ENCODE results near the gene ABHD2. TPM values are rescaled to one million over a fixed set of nuclear protein-coding genes. Genes with fewer than 3 reads are reported as not detected.

Gene ABHD2
- total and polyA plus RNA-seq, 2 experiments from 2014 or later: 5.2 to 15.2 TPM

GRCh38 chr15:89095073-89095472 is 6.8 kb downstream of the ABHD2 start:
- H4K20me1 ChIP-seq (replicated peaks; ENCODE audit: insufficient read depth): no peaks in the 10 kb centered on the region
- no peaks in the 10 kb centered on the region for H3K27me3 ChIP-seq (ENCODE audit: insufficient read depth)
- H3K27ac ChIP-seq (ENCODE audit: low read depth): no peak overlapping the region; the same call in 1 of the 2 replicates
- no peaks in the 10 kb centered on the region for H3K9me3 Mint-ChIP-seq
- peaks cover 3% of the 10 kb centered on the region; the same call in 1 of the 3 replicates for H3K36me3 Mint-ChIP-seq (ENCODE audit: low read depth)
- no peak for ATAC-seq
- no peak overlapping the region for H3K27ac Mint-ChIP-seq
- no peaks in the 10 kb centered on the region for H3K36me3 ChIP-seq (ENCODE audit: insufficient read depth)
- peaks cover 46% of the 10 kb centered on the region for H3K4me1 Mint-ChIP-seq
- no peak overlapping the region for H3K4me2 ChIP-seq
- no peak for DNase-seq (ENCODE audit: low spot score)
- peaks cover 14% of the 10 kb centered on the region for H3K4me1 ChIP-seq (ENCODE audit: insufficient read depth)
- no peak overlapping the region for H3K4me3 ChIP-seq
- no peaks in the 10 kb centered on the region for H3K9me2 ChIP-seq (ENCODE audit: insufficient read depth)
- H3K4me3 Mint-ChIP-seq: no peak overlapping the region
- no peaks in the 10 kb centered on the region for H3F3A ChIP-seq (replicated peaks; ENCODE audit: low read depth)
- peaks cover 4% of the 10 kb centered on the region for H3K79me2 ChIP-seq (replicated peaks; ENCODE audit: insufficient read depth)
- no peak overlapping the region for H2AFZ ChIP-seq
- no peak for TF ChIP-seq POLR2AphosphoS5 (IDR thresholded peaks at IDR 0.05; ENCODE audit: low read depth)
- no peak for TF ChIP-seq NANOG (IDR thresholded peaks at IDR 0.05; ENCODE audit: borderline replicate concordance)
- no peak for TF ChIP-seq ZNF331 (CRISPR knock-in tag; IDR thresholded peaks at IDR 0.05; ENCODE audit: low read depth)
- TF ChIP-seq EZH2 (IDR thresholded peaks at IDR 0.05; ENCODE audit: low read depth, unreplicated experiment): no peak
- no peak for TF ChIP-seq CREB1 (CRISPR knock-in tag; IDR thresholded peaks at IDR 0.05; ENCODE audit: low read depth)
- TF ChIP-seq, protein P1, sequence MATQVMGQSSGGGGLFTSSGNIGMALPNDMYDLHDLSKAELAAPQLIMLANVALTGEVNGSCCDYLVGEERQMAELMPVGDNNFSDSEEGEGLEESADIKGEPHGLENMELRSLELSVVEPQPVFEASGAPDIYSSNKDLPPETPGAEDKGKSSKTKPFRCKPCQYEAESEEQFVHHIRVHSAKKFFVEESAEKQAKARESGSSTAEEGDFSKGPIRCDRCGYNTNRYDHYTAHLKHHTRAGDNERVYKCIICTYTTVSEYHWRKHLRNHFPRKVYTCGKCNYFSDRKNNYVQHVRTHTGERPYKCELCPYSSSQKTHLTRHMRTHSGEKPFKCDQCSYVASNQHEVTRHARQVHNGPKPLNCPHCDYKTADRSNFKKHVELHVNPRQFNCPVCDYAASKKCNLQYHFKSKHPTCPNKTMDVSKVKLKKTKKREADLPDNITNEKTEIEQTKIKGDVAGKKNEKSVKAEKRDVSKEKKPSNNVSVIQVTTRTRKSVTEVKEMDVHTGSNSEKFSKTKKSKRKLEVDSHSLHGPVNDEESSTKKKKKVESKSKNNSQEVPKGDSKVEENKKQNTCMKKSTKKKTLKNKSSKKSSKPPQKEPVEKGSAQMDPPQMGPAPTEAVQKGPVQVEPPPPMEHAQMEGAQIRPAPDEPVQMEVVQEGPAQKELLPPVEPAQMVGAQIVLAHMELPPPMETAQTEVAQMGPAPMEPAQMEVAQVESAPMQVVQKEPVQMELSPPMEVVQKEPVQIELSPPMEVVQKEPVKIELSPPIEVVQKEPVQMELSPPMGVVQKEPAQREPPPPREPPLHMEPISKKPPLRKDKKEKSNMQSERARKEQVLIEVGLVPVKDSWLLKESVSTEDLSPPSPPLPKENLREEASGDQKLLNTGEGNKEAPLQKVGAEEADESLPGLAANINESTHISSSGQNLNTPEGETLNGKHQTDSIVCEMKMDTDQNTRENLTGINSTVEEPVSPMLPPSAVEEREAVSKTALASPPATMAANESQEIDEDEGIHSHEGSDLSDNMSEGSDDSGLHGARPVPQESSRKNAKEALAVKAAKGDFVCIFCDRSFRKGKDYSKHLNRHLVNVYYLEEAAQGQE (IDR thresholded peaks at IDR 0.05; ENCODE audit: unreplicated experiment): no peak
- no peak for TF ChIP-seq STAT1 (IDR thresholded peaks at IDR 0.05; ENCODE audit: unreplicated experiment)
- no peak for TF ChIP-seq EZH2phosphoT487 (IDR thresholded peaks at IDR 0.05; ENCODE audit: unreplicated experiment)
- TF ChIP-seq, protein P2, sequence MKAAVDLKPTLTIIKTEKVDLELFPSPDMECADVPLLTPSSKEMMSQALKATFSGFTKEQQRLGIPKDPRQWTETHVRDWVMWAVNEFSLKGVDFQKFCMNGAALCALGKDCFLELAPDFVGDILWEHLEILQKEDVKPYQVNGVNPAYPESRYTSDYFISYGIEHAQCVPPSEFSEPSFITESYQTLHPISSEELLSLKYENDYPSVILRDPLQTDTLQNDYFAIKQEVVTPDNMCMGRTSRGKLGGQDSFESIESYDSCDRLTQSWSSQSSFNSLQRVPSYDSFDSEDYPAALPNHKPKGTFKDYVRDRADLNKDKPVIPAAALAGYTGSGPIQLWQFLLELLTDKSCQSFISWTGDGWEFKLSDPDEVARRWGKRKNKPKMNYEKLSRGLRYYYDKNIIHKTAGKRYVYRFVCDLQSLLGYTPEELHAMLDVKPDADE (IDR thresholded peaks at IDR 0.05): no peak
- H3K27me3 Mint-ChIP-seq (ENCODE audit: insufficient read depth, low read depth, poor library complexity): peaks cover 5% of the 10 kb centered on the region

GRCh38 chr15:89095556-89095955 is 7.3 kb downstream of the ABHD2 start:
- Histone ChIP-seq H3K27ac (ENCODE audit: low read depth) (no peak overlapping the region), H4K20me1 (replicated peaks; ENCODE audit: insufficient read depth) (no peaks in the 10 kb centered on the region), H3K36me3 (ENCODE audit: insufficient read depth) (no peaks in the 10 kb centered on the region), H3K4me3 (no peak overlapping the region), H3K4me2 (no peak overlapping the region), H3K9me2 (ENCODE audit: insufficient read depth) (no peaks in the 10 kb centered on the region), H3K27me3 (ENCODE audit: insufficient read depth) (no peaks in the 10 kb centered on the region), H3K79me2 (replicated peaks; ENCODE audit: insufficient read depth) (peaks cover 4% of the 10 kb centered on the region), H3K4me1 (ENCODE audit: insufficient read depth) (peaks cover 10% of the 10 kb centered on the region), H3F3A (replicated peaks; ENCODE audit: low read depth) (no peaks in the 10 kb centered on the region), H2AFZ (no peak overlapping the region)
- ATAC-seq (no peak), DNase-seq (ENCODE audit: low spot score) (no peak)
- Mint-ChIP-seq H3K27ac (no peak overlapping the region), H3K4me3 (no peak overlapping the region), H3K4me1 (peaks cover 41% of the 10 kb centered on the region), H3K36me3 (ENCODE audit: low read depth) (peaks cover 3% of the 10 kb centered on the region; the same call in 1 of the 3 replicates), H3K9me3 (no peaks in the 10 kb centered on the region), H3K27me3 (ENCODE audit: insufficient read depth, low read depth, poor library complexity) (peaks cover 5% of the 10 kb centered on the region)
- TF ChIP-seq, protein P3, sequence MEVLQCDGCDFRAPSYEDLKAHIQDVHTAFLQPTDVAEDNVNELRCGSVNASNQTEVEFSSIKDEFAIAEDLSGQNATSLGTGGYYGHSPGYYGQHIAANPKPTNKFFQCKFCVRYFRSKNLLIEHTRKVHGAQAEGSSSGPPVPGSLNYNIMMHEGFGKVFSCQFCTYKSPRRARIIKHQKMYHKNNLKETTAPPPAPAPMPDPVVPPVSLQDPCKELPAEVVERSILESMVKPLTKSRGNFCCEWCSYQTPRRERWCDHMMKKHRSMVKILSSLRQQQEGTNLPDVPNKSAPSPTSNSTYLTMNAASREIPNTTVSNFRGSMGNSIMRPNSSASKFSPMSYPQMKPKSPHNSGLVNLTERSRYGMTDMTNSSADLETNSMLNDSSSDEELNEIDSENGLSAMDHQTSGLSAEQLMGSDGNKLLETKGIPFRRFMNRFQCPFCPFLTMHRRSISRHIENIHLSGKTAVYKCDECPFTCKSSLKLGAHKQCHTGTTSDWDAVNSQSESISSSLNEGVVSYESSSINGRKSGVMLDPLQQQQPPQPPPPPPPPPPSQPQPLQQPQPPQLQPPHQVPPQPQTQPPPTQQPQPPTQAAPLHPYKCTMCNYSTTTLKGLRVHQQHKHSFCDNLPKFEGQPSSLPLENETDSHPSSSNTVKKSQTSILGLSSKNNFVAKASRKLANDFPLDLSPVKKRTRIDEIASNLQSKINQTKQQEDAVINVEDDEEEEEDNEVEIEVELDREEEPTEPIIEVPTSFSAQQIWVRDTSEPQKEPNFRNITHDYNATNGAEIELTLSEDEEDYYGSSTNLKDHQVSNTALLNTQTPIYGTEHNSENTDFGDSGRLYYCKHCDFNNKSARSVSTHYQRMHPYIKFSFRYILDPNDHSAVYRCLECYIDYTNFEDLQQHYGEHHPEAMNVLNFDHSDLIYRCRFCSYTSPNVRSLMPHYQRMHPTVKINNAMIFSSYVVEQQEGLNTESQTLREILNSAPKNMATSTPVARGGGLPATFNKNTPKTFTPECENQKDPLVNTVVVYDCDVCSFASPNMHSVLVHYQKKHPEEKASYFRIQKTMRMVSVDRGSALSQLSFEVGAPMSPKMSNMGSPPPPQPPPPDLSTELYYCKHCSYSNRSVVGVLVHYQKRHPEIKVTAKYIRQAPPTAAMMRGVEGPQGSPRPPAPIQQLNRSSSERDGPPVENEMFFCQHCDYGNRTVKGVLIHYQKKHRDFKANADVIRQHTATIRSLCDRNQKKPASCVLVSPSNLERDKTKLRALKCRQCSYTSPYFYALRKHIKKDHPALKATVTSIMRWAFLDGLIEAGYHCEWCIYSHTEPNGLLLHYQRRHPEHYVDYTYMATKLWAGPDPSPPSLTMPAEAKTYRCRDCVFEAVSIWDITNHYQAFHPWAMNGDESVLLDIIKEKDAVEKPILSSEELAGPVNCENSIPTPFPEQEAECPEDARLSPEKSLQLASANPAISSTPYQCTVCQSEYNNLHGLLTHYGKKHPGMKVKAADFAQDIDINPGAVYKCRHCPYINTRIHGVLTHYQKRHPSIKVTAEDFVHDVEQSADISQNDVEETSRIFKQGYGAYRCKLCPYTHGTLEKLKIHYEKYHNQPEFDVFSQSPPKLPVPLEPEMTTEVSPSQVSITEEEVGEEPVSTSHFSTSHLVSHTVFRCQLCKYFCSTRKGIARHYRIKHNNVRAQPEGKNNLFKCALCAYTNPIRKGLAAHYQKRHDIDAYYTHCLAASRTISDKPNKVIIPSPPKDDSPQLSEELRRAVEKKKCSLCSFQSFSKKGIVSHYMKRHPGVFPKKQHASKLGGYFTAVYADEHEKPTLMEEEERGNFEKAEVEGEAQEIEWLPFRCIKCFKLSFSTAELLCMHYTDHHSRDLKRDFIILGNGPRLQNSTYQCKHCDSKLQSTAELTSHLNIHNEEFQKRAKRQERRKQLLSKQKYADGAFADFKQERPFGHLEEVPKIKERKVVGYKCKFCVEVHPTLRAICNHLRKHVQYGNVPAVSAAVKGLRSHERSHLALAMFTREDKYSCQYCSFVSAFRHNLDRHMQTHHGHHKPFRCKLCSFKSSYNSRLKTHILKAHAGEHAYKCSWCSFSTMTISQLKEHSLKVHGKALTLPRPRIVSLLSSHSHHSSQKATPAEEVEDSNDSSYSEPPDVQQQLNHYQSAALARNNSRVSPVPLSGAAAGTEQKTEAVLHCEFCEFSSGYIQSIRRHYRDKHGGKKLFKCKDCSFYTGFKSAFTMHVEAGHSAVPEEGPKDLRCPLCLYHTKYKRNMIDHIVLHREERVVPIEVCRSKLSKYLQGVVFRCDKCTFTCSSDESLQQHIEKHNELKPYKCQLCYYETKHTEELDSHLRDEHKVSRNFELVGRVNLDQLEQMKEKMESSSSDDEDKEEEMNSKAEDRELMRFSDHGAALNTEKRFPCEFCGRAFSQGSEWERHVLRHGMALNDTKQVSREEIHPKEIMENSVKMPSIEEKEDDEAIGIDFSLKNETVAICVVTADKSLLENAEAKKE (CRISPR knock-in tag; IDR thresholded peaks at IDR 0.05): no peak
- TF ChIP-seq EZH2phosphoT487 (IDR thresholded peaks at IDR 0.05; ENCODE audit: unreplicated experiment) (no peak), ZNF331 (CRISPR knock-in tag; IDR thresholded peaks at IDR 0.05; ENCODE audit: low read depth) (no peak)

All from GM23338 (cell line).